Endothelial cell of umbilical vein (primary cell): Measurements from ENCODE around the gene FHIT.

Experiments
- EZH2 ChIP-seq: IDR thresholded peaks from 2 replicates; pipeline ENCODE4 v1.6.1; 2012; ENCODE audit warnings: borderline replicate concordance, low read depth, mild to moderate bottlenecking, moderate library complexity, low read length, inconsistent platforms; ENCODE audit not compliant: severe bottlenecking
- FOS ChIP-seq: IDR thresholded peaks from 2 replicates; pipeline ENCODE4 v1.6.1; 2011; ENCODE audit warnings: mild to moderate bottlenecking, low read length, moderate library complexity, borderline replicate concordance; ENCODE audit not compliant: insufficient read depth
- GATA2 ChIP-seq: IDR thresholded peaks from 2 replicates; pipeline ENCODE4 v1.7.0; 2011; ENCODE audit warnings: low read depth, mild to moderate bottlenecking, moderate library complexity, mixed read lengths, low read length; ENCODE audit not compliant: insufficient read length, insufficient read depth
- JUN ChIP-seq: IDR thresholded peaks from 2 replicates; pipeline ENCODE4 v1.6.1; 2011; ENCODE audit warnings: borderline replicate concordance, low read depth; ENCODE audit not compliant: insufficient read length, insufficient read depth
- MYC ChIP-seq: IDR thresholded peaks from one replicate; pipeline ENCODE4 v1.6.1; 2011; ENCODE audit warnings: mild to moderate bottlenecking, low read depth, low read length
- POLR2A ChIP-seq: IDR thresholded peaks from 2 replicates; pipeline ENCODE4 v1.6.1; 2012; ENCODE audit warnings: low read depth, mild to moderate bottlenecking, control low read depth, low read length
- POLR2AphosphoS5 ChIP-seq: IDR thresholded peaks from 2 replicates; pipeline ENCODE4 v1.6.1; 2012; ENCODE audit warnings: low read depth, mild to moderate bottlenecking, control low read depth, low read length, moderate library complexity; ENCODE audit not compliant: insufficient read depth
- TF ChIP-seq, protein P1 (sequence below), 2 donors: IDR thresholded peaks; 1 replicate in 1 of 2; 2 replicates in 1 of 2; pipeline ENCODE4 v1.5.1; 2011; ENCODE audit warnings: low read length in 2 of 2, mild to moderate bottlenecking in 2 of 2, moderate library complexity in 2 of 2, control low read depth in 1 of 2, inconsistent platforms in 1 of 2, low read depth in 1 of 2; ENCODE audit not compliant: insufficient read depth in 1 of 2; ENCODE audit errors: extremely low read depth in 1 of 2
- TF ChIP-seq, protein P2 (sequence below): IDR thresholded peaks from 2 replicates; pipeline ENCODE4 v1.6.1; 2011; ENCODE audit not compliant: insufficient read depth, insufficient read length

DNA sequence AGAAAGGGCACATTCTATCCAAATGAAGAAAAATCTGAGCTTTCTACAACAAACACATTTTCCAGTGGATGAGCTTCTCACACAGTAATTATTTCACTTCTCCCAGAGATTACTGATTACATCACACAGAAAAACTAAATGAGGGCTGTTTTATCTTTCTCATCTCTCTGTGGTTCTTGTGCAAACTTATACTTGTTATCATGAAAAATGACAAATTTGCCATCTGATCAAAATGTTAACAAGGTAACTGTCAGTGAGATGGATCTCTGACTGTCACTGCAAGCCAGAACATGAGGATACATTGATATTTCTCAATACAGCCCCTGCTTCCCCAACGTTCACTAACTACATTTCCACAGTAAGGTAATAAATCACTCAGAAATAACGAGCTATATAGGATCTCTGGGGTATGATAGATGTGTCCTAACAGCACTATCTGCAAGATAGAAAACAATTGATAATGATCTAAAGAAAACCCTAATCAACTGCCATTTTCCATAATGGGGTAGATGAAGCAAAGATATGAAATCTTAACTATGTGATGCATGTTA lies 1372.1 kb downstream of the FHIT start:
- TF ChIP-seq FOS (no peak), EZH2 (no peak), POLR2A (no peak), JUN (no peak), POLR2AphosphoS5 (no peak), GATA2 (no peak), MYC (no peak)
- TF ChIP-seq, protein P1, sequence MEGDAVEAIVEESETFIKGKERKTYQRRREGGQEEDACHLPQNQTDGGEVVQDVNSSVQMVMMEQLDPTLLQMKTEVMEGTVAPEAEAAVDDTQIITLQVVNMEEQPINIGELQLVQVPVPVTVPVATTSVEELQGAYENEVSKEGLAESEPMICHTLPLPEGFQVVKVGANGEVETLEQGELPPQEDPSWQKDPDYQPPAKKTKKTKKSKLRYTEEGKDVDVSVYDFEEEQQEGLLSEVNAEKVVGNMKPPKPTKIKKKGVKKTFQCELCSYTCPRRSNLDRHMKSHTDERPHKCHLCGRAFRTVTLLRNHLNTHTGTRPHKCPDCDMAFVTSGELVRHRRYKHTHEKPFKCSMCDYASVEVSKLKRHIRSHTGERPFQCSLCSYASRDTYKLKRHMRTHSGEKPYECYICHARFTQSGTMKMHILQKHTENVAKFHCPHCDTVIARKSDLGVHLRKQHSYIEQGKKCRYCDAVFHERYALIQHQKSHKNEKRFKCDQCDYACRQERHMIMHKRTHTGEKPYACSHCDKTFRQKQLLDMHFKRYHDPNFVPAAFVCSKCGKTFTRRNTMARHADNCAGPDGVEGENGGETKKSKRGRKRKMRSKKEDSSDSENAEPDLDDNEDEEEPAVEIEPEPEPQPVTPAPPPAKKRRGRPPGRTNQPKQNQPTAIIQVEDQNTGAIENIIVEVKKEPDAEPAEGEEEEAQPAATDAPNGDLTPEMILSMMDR (IDR thresholded peaks at IDR 0.05; ENCODE audit: extremely low read depth in 1 of 2, insufficient read depth in 1 of 2, low read depth in 1 of 2, low read length in 2 of 2), result no peak
- TF ChIP-seq, protein P2, sequence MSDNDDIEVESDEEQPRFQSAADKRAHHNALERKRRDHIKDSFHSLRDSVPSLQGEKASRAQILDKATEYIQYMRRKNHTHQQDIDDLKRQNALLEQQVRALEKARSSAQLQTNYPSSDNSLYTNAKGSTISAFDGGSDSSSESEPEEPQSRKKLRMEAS, result no peak
